Daoy (cell line): ENCODE data around the gene OR51Q1. TPM values are rescaled to one million over a fixed set of nuclear protein-coding genes. Genes with fewer than 3 reads are reported as not detected.

Experiments used
- DNase-seq: peaks from one replicate; pipeline ENCODE4 v3.0.0-alpha.2; 2015; ENCODE audit warnings: low read depth
- total RNA-seq: library from RNA; depleted of rRNA; stranded (reverse); fragments of >200 nt; shearing (Covaris generic); gene quantifications from 2 replicates; pipeline ENCODE4 v1.2.3, GENCODE V29; 2014; rRNA removed

OR51Q1 gene, protein sequence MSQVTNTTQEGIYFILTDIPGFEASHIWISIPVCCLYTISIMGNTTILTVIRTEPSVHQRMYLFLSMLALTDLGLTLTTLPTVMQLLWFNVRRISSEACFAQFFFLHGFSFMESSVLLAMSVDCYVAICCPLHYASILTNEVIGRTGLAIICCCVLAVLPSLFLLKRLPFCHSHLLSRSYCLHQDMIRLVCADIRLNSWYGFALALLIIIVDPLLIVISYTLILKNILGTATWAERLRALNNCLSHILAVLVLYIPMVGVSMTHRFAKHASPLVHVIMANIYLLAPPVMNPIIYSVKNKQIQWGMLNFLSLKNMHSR
- total RNA-seq: not detected in 2 replicates

DNA sequence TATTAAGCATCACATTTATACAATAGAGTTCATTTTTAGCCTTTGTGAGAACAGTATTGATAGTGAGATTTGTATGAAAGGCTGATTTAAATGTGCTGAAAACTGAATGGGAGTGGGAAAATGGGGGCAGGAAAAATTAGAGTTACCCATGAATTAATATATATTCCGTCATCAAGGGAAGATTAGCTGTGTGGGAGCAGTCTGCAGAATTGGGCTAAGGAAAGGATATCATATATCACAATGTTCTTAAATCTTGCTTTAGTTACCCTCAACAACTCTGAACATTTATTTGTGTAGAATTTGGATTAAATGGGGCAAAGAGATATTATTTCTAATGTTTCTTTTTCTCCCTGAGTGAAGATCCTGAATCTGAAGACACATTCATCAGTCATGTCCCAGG lies at the start of gene OR51Q1:
TSS of gene OR51Q1 (plus strand) at position 301 of the 400 bp plus-strand sequence. CDS start at position 391, 90 bp downstream.
- no peak for DNase-seq

DNA sequence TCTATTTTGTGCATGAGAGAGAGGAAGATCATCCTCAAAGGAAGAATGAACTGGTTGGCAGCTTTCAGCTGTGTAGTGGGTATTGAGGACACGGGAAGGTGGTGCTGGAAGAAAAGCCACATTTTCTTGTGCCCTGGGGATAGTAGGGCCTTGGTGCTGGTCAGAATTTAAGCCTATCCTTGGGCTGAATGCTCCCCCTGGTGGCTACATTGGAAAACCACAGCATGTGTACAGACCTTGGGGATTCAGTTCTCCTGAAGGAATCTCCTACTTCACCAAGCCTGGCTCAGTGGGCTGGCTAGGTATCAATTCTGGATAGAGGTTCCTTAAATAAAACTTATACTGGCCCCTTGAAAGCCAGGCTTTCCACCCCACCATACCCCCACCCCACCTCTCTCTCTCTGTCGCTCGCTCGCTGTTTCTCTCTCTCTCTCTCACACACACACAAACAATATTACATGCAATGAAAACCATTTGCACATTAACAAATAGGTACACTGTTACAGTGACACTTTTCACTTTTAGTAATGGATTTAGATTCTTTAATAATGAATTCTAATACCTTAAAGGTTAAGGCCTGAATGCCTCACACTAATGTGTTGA lies 41.1 kb upstream of the OR51Q1 start:
- peak; percentile 29 for DNase-seq

DNA sequence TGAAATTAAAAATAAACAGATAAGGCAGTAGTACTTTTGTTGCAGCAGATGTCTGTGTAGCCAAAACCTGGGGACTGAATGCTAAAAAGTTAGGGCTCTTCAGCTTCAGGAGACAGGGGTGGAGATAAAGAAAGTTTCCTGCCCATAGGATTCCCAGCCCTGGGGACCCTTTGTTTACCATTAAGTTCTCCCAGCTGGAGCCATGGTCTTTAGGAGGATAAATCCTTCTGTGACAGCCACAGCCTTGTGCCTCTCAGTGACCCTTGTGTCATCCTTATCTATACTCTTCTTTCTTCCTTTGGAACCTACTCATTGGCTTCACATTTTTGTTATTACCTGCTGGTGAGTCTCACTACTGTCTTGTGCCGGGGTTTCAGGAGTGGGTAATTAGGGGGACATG lies 38.3 kb upstream of the OR51Q1 start, which contains the start of gene OR51M1:
TSS of gene OR51M1 (plus strand) at position 237 of the 400 bp plus-strand sequence. CDS start 5,587 bp downstream, outside the sequence.
- no peak for DNase-seq

DNA sequence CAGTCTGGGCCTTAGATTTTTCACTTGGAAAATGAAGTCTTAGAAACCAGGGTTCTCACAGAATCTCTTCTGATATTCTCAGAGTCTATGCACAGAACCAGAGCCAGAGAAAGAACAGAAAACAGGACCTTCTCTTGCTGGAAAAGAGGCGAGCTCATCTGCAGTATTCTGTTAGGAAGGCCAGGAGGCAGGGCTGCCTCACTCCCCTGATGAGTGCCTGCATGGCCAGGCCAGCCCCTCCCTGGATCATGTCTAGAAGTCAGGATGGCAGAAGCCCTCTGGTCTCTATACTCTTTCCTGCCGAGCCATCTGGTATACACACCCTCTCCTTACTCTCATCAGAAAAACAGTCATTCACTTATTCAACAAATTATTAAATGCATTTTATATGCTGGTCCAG lies 37.6 kb upstream of the OR51Q1 start:
- DNase-seq: no peak

DNA sequence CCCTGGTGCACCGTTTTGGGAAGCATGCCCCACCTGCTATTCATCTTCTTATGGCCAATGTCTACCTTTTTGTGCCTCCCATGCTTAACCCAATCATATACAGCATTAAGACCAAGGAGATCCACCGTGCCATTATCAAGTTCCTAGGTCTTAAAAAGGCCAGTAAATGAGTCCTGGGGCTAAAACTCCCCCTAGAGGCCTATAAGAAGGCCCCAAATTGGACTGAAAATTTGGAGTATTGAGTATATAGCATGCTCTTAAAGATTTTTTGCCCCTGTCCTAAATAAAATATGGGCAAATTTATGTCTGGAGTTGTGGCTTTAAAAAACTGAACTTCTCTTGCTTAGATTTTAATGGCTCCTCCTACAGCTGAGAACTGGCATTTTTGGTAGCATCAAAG lies 31.7 kb upstream of the OR51Q1 start:
- DNase-seq: no peak

DNA sequence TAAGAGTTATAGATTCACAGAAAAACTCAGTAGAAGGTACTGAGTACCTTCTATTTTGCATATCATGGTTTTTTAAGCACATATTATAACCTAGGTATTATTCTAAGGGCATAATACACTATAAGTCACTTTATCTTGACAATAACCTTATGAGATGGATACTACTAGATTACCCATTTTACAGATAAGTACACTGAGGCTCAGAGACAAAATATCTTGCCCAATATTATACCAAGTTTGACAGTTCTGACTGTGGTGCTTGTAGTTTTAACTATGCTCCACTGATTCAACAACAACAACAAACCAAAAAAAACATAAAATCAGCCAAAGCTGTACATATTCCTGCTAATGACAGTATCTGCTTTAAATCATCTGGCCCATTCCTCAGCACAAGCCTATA lies 27.8 kb upstream of the OR51Q1 start:
- no peak for DNase-seq

DNA sequence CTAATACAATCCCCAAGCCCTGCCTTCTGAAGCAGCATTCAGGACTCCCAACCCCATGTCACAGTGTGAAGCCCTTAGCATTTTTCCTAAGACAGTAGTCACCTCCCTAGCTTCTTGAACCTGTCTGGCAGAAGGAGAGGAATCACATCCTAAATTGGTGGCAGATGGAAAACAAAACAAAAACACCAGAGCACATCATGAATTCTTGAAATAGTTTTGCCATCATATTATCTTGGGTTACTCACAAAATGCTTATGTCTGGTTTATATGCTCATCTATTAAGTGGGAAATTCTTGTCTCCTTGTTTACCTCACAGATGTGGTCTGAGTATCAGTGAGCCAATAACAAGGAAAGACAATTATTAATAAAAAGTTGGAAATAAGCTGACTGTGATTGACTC lies 23.0 kb upstream of the OR51Q1 start:
- no peak for DNase-seq

DNA sequence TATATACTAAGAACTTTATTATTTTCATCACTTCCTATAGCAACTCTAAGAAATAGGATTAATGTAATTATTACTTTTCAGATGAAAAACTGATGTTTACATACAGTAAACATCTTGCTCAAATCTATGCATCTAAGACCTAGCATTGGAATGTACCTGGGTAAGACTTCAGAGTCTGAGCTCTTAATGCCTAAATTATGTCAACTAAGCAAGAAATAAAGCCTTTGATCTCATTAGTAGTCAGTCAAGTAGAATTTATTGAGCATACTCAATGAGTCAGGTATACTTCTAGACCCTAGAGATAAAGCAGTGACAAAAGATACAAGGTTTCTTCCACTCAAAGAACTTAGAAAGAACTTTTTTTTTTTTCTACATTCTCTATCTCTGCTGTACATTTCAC lies 16.7 kb upstream of the OR51Q1 start:
- DNase-seq: no peak

DNA sequence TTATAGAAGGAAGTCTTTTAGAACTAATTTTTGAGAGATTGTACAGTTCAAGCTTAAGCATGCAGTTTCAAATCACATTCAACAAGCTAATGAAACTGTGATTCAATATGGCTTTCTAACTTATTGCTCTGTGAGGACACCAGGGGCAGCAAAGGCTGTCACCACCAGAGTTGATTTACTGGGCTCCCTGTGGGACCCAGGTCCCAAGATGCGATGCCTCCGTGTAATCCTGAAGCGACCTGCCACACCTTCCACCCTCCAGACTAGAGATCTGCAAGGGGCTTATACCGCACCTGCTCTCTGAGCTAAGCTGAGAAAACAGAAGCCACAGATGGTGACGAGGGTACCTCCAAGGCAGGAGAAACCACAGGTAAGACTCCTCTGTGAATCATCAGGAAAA lies 918 bp upstream of the OR51Q1 start:
- DNase-seq: no peak

DNA sequence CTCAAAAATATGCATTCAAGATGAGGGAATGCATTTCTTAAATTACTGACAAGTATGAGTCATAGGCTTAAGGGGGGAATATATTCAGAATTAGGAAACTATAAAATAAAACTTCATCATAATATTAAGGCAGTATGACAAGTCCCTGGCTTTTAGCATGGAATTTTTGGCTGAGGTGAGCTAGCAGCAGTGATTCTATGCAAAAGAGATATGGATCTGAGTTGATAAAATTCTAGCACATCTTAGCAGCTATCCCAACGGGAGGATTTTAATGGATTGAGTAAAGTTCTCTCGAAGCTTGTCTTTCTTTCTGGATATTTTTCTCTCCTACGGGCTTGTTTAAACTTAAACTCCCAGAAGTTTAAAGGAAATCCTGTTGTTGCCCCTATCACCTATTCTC lies 1.2 kb downstream of the OR51Q1 start:
- DNase-seq: no peak

DNA sequence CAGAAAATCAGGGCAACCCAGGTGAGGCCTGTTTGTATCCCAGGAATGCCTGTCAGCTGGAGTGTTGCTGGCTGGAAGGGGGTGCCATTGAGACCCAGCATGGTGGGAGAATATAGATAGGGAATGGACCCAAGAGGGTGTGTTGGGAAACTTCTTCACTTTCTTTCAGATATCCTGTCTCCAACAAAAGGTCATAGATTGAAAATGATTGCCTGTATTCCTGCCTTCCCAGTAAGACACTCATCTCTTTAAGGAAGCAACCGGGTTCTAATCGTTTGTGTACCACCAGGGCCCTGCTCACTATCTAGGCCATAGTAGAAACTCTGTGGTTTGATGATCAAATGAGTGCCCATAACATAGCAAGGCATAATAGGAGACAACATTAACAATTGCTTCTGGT lies 19.5 kb downstream of the OR51Q1 start, which contains the start of gene OR51I1:
TSS of gene OR51I1 (minus strand) at position 101 of the 400 bp plus-strand sequence. CDS start at position 101, 0 bp downstream.
- DNase-seq: no peak

DNA sequence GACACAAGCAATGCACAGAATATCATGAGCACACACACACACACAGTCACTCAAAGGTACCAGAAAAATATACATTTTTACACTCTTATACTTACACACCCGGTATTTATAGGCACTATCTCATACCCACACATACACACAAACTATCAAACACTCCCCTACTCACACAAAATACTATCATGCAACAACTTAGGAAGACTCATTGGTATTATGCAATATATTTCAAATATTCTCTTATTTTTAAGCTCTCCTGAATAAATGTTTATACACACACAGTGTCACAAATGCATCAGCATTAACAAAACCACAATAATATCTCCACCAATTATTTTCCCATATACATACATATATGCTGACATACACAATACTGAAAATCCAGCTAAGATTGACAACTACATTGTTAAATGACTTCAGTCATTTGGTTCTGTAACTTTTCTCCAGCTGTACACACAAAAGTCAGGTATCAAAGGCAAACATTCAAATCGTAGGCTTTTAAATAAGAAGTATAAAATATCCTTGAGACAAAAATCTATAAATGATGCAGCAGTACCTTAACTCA lies 22.0 kb downstream of the OR51Q1 start:
- no peak for DNase-seq

DNA sequence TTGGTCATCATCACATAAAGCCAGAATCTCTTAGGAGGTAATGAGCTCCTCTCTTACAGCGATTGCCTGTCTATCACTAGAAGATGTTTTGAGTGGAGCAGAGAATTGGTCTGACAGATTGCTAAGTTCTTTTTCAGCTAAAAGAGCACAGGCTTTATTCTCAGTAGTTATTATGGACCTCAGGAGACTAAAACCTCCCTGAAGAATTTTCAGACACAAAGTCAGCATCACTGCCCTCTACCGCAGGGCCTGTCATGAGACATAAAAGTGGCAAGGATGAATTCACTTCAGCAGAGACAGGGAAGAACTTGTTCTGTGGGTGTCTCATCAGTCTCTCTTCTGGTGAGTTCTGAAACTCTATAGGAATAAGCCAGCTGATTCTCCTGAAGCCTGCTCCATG lies 27.1 kb downstream of the OR51Q1 start, which contains the start of gene OR51I2:
TSS of gene OR51I2 (plus strand) at position 301 of the 400 bp plus-strand sequence. CDS start 4,166 bp downstream, outside the sequence.
- DNase-seq: no peak

DNA sequence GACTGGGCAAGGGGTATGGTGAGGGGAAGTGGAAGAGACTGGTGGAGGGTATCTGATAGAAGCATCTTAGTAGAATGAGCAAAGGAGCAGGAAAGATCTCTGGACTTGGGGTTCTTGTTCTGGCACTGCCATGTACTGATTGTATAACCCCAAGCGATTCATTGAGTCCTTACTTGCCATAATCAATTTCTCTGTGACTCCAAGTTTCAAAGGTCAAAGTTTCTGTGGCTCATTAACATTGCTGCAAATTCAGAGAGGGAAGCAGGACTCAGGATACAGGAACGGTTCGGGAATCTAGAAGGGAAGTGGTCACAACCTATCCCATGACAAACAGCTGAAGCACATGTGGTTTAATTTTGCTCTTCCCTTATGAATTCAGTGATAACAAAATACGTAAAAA lies 27.5 kb downstream of the OR51Q1 start:
- DNase-seq: no peak

DNA sequence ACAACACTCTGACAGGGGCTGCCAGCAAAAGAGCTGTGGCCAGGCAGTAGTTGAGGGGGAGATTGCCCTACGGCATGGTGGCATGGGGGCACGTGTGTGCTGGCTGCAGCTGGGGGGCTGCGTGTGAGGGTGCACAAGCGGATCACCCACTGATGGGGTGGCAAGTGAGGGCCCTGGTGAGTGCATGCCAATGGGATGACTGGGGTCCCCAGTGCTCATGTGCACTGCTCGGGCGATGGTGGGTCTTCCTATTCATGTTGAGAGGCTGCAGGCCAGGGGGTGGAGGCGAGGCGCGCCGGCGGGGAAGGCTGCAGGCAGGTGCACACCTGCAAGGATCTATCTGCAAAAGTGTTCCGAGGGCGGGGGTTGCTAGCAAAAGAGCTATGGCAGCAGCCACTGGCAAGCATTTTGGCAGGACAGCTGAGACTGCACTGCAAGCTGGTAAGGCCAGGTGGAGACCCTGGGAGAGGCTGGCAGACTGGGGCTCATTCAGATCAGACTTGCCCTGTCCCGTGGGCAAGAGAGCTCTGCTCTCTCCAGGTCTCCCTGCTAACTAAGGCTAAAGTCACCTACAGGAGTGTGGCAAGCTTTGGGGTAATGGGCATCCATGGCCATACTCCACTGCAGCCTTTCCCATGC lies 39.2 kb downstream of the OR51Q1 start:
- no peak for DNase-seq

DNA sequence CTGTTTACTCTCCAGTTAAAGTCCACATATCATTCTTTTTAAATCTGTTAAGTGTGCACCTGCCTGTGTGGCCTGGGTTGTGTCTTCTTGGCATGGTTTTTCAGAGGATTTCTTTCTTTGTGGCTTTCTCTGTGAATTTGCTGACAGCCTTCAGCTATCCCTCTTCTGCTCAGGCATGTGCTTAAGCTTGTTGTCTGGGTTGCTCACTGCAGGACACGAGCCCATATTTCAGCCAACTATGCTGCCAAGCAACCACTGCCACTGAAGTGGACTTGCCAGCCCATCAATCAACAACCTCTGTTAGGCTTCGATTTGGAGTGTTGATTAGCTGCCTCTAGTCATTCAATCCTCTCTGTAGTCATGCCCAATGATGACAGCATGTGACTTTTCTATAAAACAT lies 45.6 kb downstream of the OR51Q1 start:
- DNase-seq: no peak

Other genes starting within 250 kb of the OR51Q1 start
- not detected in 2 replicates for gene OR51V1, start 221.4 kb upstream of the OR51Q1 start, total RNA-seq
- not detected in 2 replicates for gene HBB, start 195.0 kb upstream of the OR51Q1 start, total RNA-seq
- not detected in 2 replicates for gene HBD, start 187.6 kb upstream of the OR51Q1 start, total RNA-seq
- gene HBG1, start 172.3 kb upstream of the OR51Q1 start, total RNA-seq: not detected in 2 replicates
- not detected in 2 replicates for gene HBG2, start 167.3 kb upstream of the OR51Q1 start, total RNA-seq
- 0.42 and 1.4 TPM in 2 replicates for gene HBE1, start 152.2 kb upstream of the OR51Q1 start, total RNA-seq
- gene OR51B4, start 120.2 kb upstream of the OR51Q1 start, total RNA-seq: not detected in 2 replicates
- gene OR51B2, start 97.8 kb upstream of the OR51Q1 start, total RNA-seq: not detected in 2 replicates
- 0.11 TPM in 1 of 2 replicates, not detected in the other for gene OR51B5, start 78.6 kb upstream of the OR51Q1 start, total RNA-seq
- gene OR51B6, start 70.6 kb upstream of the OR51Q1 start, total RNA-seq: not detected in 2 replicates
- not detected in 2 replicates for gene OR51M1, start 38.3 kb upstream of the OR51Q1 start, total RNA-seq
- gene OR51I1, start 19.4 kb downstream of the OR51Q1 start, total RNA-seq: not detected in 2 replicates
- not detected in 2 replicates for gene OR51I2, start 27.2 kb downstream of the OR51Q1 start, total RNA-seq
- not detected in 2 replicates for gene OR52D1, start 66.6 kb downstream of the OR51Q1 start, total RNA-seq
- not detected in 2 replicates for gene UBQLN3, start 87.8 kb downstream of the OR51Q1 start, total RNA-seq
- not detected in 2 replicates for gene UBQLNL, start 94.6 kb downstream of the OR51Q1 start, total RNA-seq
- gene OR52H1, start 126.4 kb downstream of the OR51Q1 start, total RNA-seq: not detected in 2 replicates
- gene OR52B6, start 158.8 kb downstream of the OR51Q1 start, total RNA-seq: not detected in 2 replicates
- gene TRIM6, start 174.5 kb downstream of the OR51Q1 start, total RNA-seq: 2.6 and 3.6 TPM in 2 replicates
- 0.63 and 2.7 TPM in 2 replicates for gene TRIM34, start 202.9 kb downstream of the OR51Q1 start, total RNA-seq